ENCODE results near the gene ALOXE3. TPM values are rescaled to one million over a fixed set of nuclear protein-coding genes. Genes with fewer than 3 reads are reported as not detected.

The ALOXE3 gene
- total and polyA plus RNA-seq, 4 donors, result not detected

- H3K27me3 ChIP-seq (ENCODE audit: control insufficient read depth in 4 of 4, insufficient read depth in 4 of 4, low read length in 3 of 4), result peaks cover 3 to 27% (median 7%) of the 10 kb centered on the region in 4 donors
- H3K9me3 ChIP-seq (ENCODE audit: control insufficient read depth in 4 of 4, low read length in 3 of 4), result no peaks in the 10 kb centered on the region
- H3K36me3 ChIP-seq (ENCODE audit: control insufficient read depth in 4 of 4, insufficient read depth in 3 of 4, low read depth in 1 of 4, low read length in 3 of 4), result no peaks in the 10 kb centered on the region
- under 1% methylated on average over 38 of the region's 38 CpGs for WGBS
- H3K27ac ChIP-seq (ENCODE audit: low read depth in 1 of 2, low read length in 2 of 2), result peak overlapping the region; percentile 34 to 59
- DNase-seq (ENCODE audit: low spot score), result peak; percentile 80
- peaks cover 21 to 56% (median 52%) of the 10 kb centered on the region in 4 donors for H3K4me1 ChIP-seq (ENCODE audit: control insufficient read depth in 4 of 4, insufficient read depth in 4 of 4, low read length in 3 of 4)
- peak overlapping the region; percentile 36 to 75 for H3K9ac ChIP-seq (ENCODE audit: low read depth in 1 of 2, low read length in 2 of 2)
- H3K4me3 ChIP-seq (ENCODE audit: low read depth in 1 of 3, low read length in 3 of 3), result peak overlapping the region; percentile 34 to 43 (median 41)
- TF ChIP-seq HNF4G (IDR thresholded peaks at IDR 0.05) (peak; percentile 25), FOXA1 (IDR thresholded peaks at IDR 0.05) (no peak), RXRA (IDR thresholded peaks at IDR 0.05) (no peak), TAF1 (conservative IDR thresholded peaks at IDR 0.05) (no peak), ZBTB33 (IDR thresholded peaks at IDR 0.05) (no peak), CTCF (IDR thresholded peaks at IDR 0.05; ENCODE audit: low read depth, low read length, missing input control) (peak; percentile 69), GABPA (IDR thresholded peaks at IDR 0.05 in 1 of 2, conservative IDR thresholded peaks at IDR 0.05 in 1 of 2) (no peak), FOXA2 (IDR thresholded peaks at IDR 0.05) (no peak), HNF4A (conservative IDR thresholded peaks at IDR 0.05) (peak; percentile 55 to 74), SP1 (IDR thresholded peaks at IDR 0.05) (peak; percentile 27), JUND (IDR thresholded peaks at IDR 0.05) (peak in 1 of 2 donors; percentile 8), YY1 (IDR thresholded peaks at IDR 0.05) (peak; percentile 56), REST (IDR thresholded peaks at IDR 0.05) (peak; percentile 21), RAD21 (IDR thresholded peaks at IDR 0.05) (peak; percentile 68 to 70), ATF3 (IDR thresholded peaks at IDR 0.05) (peak; percentile 100)
These were observed 661 bp upstream of the ALOXE3 start for GRCh38 chr17:8118769-8119580.

Measured in liver (tissue), 9 donors.